Loucy (cell line): ENCODE results near the gene PRSS57.

Source experiments
- H2AFZ ChIP-seq: fragments of 200-600 bp; sonication (generic); 2 replicates; pipeline ENCODE4 v1.6.0; 2016; ENCODE audit warnings: antibody characterized with exemption, mild to moderate bottlenecking, low read length, moderate library complexity
- H3F3A ChIP-seq: fragments of 200-600 bp; 2 replicates; pipeline ENCODE4 v1.6.0; 2016; ENCODE audit warnings: antibody characterized with exemption, low read depth, mild to moderate bottlenecking
- H3K27me3 ChIP-seq: fragments of 200-600 bp; sonication (generic); 2 replicates; pipeline ENCODE4 v1.6.1; 2014; ENCODE audit warnings: low read length, mild to moderate bottlenecking; ENCODE audit not compliant: insufficient read depth, poor library complexity, severe bottlenecking
- H3K36me3 ChIP-seq: fragments of 200-600 bp; sonication (generic); 2 replicates; pipeline ENCODE4 v1.6.1; 2016; ENCODE audit warnings: low read length; ENCODE audit not compliant: insufficient read depth
- H3K4me1 ChIP-seq: fragments of 200-600 bp; sonication (generic); 2 replicates; pipeline ENCODE4 v1.5.1; 2014; ENCODE audit warnings: low read length, mild to moderate bottlenecking; ENCODE audit not compliant: insufficient read depth, poor library complexity, severe bottlenecking
- H3K4me2 ChIP-seq: fragments of 200-600 bp; sonication (generic); 2 replicates; pipeline ENCODE4 v1.6.0; 2014; ENCODE audit warnings: antibody characterized with exemption, low read length, low read depth, mild to moderate bottlenecking; ENCODE audit not compliant: poor library complexity, severe bottlenecking
- H3K4me3 ChIP-seq: fragments of 200-600 bp; sonication (generic); 2 replicates; pipeline ENCODE4 v1.5.1; 2014; ENCODE audit warnings: low read length, mild to moderate bottlenecking, mixed read lengths; ENCODE audit not compliant: poor library complexity, severe bottlenecking
- H3K79me2 ChIP-seq: fragments of 200-600 bp; sonication (generic); 2 replicates; pipeline ENCODE4 v1.6.1; 2014; ENCODE audit warnings: low read length; ENCODE audit not compliant: insufficient read depth
- H3K9ac ChIP-seq: fragments of 200-600 bp; sonication (generic); 2 replicates; pipeline ENCODE4 v1.6.0; 2014; ENCODE audit warnings: mild to moderate bottlenecking, low read depth, low read length, moderate library complexity; ENCODE audit not compliant: poor library complexity, severe bottlenecking
- H3K9me2 ChIP-seq: fragments of 200-600 bp; sonication (generic); replicated peaks from 2 replicates; pipeline ENCODE4 v1.6.1; 2016; ENCODE audit warnings: low read depth, low read length, mixed read lengths
- H3K9me3 ChIP-seq: fragments of 200-600 bp; sonication (generic); 2 replicates; pipeline ENCODE4 v1.6.1; 2014; ENCODE audit warnings: mild to moderate bottlenecking, antibody characterized with exemption, low read length, low read depth; ENCODE audit not compliant: insufficient read depth
- H4K20me1 ChIP-seq: fragments of 200-600 bp; sonication (generic); 2 replicates; pipeline ENCODE4 v1.6.0; 2014; ENCODE audit warnings: antibody characterized with exemption, low read length, mild to moderate bottlenecking; ENCODE audit not compliant: insufficient read depth, poor library complexity, severe bottlenecking
- EZH2phosphoT487 ChIP-seq: fragments of 200-600 bp; IDR thresholded peaks from 2 replicates; pipeline ENCODE4 v1.6.1; 2018; ENCODE audit warnings: antibody characterized with exemption, mild to moderate bottlenecking, moderate library complexity, borderline replicate concordance
- TF ChIP-seq, protein P1 (sequence below): fragments of 200-600 bp; sonication (generic); conservative IDR thresholded peaks from 2 replicates; pipeline ENCODE4 v1.5.1; 2014; ENCODE audit warnings: mild to moderate bottlenecking, antibody characterized with exemption, low read length

PRSS57 gene

DNA sequence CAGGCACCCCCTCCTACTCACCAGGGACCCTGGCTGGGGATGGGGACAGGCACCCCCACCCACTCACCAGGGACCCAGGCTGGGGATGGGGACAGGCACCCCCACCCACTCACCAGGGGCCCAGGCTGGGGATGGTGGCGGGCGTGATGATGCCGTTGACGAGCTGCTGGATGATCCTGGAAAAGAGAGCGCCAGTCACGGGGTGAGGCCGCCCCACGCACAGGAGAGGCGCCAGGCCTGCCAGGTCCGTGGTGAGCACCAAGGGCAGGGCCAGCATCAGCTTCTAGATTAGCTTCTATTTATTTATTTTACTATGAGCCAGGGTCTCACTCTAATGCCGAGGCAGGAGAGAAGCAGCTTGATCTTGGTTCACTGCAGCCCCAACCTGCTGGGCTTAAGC is 45.1 kb downstream of the PRSS57 start:
- Histone ChIP-seq H3K27me3 (no peaks in the 10 kb centered on the region), H3K9ac (no peak overlapping the region), H3K9me3 (no peaks in the 10 kb centered on the region), H3K4me1 (no peaks in the 10 kb centered on the region), H2AFZ (no peak overlapping the region), H3K4me3 (no peak overlapping the region), H3K9me2 (no peaks in the 10 kb centered on the region), H4K20me1 (peaks cover 39% of the 10 kb centered on the region), H3F3A (no peaks in the 10 kb centered on the region), H3K4me2 (no peak overlapping the region), H3K79me2 (peaks cover 34% of the 10 kb centered on the region), H3K36me3 (peaks cover 72% of the 10 kb centered on the region; the same call in 1 of the 2 replicates)
- no peak for TF ChIP-seq EZH2phosphoT487
- TF ChIP-seq, protein P1, sequence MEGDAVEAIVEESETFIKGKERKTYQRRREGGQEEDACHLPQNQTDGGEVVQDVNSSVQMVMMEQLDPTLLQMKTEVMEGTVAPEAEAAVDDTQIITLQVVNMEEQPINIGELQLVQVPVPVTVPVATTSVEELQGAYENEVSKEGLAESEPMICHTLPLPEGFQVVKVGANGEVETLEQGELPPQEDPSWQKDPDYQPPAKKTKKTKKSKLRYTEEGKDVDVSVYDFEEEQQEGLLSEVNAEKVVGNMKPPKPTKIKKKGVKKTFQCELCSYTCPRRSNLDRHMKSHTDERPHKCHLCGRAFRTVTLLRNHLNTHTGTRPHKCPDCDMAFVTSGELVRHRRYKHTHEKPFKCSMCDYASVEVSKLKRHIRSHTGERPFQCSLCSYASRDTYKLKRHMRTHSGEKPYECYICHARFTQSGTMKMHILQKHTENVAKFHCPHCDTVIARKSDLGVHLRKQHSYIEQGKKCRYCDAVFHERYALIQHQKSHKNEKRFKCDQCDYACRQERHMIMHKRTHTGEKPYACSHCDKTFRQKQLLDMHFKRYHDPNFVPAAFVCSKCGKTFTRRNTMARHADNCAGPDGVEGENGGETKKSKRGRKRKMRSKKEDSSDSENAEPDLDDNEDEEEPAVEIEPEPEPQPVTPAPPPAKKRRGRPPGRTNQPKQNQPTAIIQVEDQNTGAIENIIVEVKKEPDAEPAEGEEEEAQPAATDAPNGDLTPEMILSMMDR: no peak

DNA sequence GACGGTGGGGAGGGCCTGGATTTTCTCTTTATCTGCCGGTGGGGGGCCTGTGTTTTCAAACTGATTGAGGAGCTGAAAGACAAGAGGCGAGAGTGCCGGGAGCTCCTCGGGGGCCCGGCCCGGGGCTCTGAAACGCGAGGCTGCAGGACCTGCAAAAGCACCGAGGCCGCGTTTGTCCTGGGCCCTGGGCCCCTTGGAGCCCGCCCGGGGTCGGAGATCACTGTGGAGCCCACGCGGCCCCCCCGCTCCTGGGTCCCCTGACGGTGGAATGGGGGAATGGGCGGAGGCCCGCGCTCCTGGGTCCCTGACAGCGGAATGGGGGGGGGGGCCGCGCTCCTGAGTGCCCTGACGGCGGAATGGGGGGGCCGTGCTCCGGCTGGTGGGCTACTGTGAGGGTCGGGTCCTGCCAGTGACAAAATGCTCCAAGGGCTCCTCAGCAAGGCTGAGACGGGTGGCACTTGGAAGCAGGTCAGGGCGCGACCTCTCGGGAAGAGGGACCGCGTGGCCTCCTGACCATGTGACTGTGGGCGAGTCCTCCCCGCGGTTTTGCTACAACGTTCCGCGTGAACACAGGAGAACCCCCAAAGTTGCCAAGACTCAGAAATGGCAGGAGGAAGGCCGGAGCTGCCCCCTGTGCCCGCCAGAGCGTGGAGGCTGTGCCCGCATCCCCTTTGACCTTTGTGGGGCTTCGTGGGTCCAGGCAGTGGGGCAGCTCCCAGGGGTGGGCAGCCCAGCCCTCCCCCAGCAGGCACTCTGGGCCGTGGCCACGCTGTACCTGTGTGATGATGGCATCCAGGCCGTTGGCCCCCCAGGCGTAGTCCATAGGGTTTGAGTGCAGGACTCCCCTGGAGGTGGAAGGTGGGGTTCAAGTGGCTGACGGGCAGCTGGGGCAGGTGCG is 46.1 kb downstream of the PRSS57 start:
- Histone ChIP-seq H3F3A (no peaks in the 10 kb centered on the region), H2AFZ (no peak overlapping the region), H3K4me3 (no peak overlapping the region), H3K4me2 (no peak overlapping the region), H3K79me2 (peaks cover 25% of the 10 kb centered on the region), H3K36me3 (peaks cover 72% of the 10 kb centered on the region; the same call in 1 of the 2 replicates), H4K20me1 (peaks cover 32% of the 10 kb centered on the region), H3K27me3 (no peaks in the 10 kb centered on the region), H3K9me3 (no peaks in the 10 kb centered on the region), H3K4me1 (no peaks in the 10 kb centered on the region), H3K9ac (no peak overlapping the region), H3K9me2 (no peaks in the 10 kb centered on the region)
- no peak for TF ChIP-seq EZH2phosphoT487
- TF ChIP-seq, protein P1: no peak

DNA sequence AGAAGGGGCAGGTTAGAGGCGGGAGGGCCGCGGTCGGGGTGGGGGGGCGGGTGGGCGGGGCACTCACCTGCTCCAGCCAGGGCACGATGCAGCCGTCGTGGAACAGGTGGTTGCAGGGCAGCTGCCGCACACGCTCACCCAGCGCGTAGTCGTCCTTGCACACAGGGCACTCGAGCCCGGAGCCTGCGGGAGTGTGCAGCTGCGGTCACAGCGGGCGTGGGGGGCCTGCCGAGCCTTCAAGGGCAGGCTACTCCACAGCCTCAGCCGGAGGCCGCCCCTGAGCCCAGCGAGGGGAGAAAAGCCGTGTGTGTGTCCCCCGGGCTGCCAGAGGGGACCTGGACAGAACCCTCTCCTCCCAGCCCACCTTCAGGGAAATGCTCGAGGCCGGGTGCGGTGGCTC is 46.9 kb downstream of the PRSS57 start:
- Histone ChIP-seq H3K36me3 (peaks cover 63% of the 10 kb centered on the region; the same call in 1 of the 2 replicates), H3K9me2 (no peaks in the 10 kb centered on the region), H3K9ac (no peak overlapping the region), H3K27me3 (no peaks in the 10 kb centered on the region), H3K9me3 (no peaks in the 10 kb centered on the region), H3F3A (no peaks in the 10 kb centered on the region), H2AFZ (no peak overlapping the region), H3K79me2 (peaks cover 16% of the 10 kb centered on the region), H3K4me2 (no peak overlapping the region), H4K20me1 (peaks cover 24% of the 10 kb centered on the region), H3K4me3 (no peak overlapping the region), H3K4me1 (no peaks in the 10 kb centered on the region)
- TF ChIP-seq EZH2phosphoT487: no peak
- TF ChIP-seq, protein P1: no peak
